CD4-positive, alpha-beta memory T cell (primary cell): Measurements from ENCODE around the gene SLC22A15. TPM values are rescaled to one million over a fixed set of nuclear protein-coding genes. Genes with fewer than 3 reads are reported as not detected.

Experiments
- CTCF ChIA-PET: fragments of 350-600 bp; sonication (Branson Sonifier 250); formaldehyde crosslinking; loops from one replicate; lab custom pipeline; 2021; ENCODE audit warnings: inconsistent platforms; ENCODE audit not compliant: partially characterized antibody; lab: Charles Lee
- POLR2A ChIA-PET: fragments of 350-600 bp; sonication (Branson Sonifier 250); formaldehyde crosslinking; loops from one replicate; lab custom pipeline; 2021; ENCODE audit not compliant: partially characterized antibody; lab: Charles Lee
- DNase-seq, 5 donors: peaks; one replicate each; pipeline versions ENCODE4 v3.0.0 to v3.0.0-alpha.2; 2020 to 2022; ENCODE audit warnings: mixed read lengths in 1 of 5
- H3K27ac ChIP-seq: one replicate; pipeline ENCODE4 v1.7.0; 2013; ENCODE audit warnings: low read depth, low read length
- H3K27me3 ChIP-seq: 2 replicates; pipeline ENCODE4 v1.7.0; 2013; ENCODE audit warnings: mild to moderate bottlenecking, low read length, moderate library complexity; ENCODE audit not compliant: insufficient read depth
- H3K36me3 ChIP-seq: 2 replicates; pipeline ENCODE4 v1.7.0; 2013; ENCODE audit warnings: mild to moderate bottlenecking, low read length, moderate library complexity; ENCODE audit not compliant: insufficient read depth
- H3K4me1 ChIP-seq: 2 replicates; pipeline ENCODE4 v1.7.0; 2013; ENCODE audit warnings: mild to moderate bottlenecking, low read length, moderate library complexity; ENCODE audit not compliant: insufficient read depth
- H3K4me3 ChIP-seq, 2 donors: one replicate each; pipeline ENCODE4 v1.7.0; 2013; ENCODE audit warnings: low read length in 2 of 2, mild to moderate bottlenecking in 1 of 2
- H3K9me3 ChIP-seq, 2 donors: one replicate each; pipeline ENCODE4 v1.7.0; 2013; ENCODE audit warnings: low read length in 2 of 2, control low read depth in 1 of 2; ENCODE audit not compliant: control insufficient read depth in 1 of 2
- H3K27ac Mint-ChIP-seq, 7 donors: one replicate each; pipeline ENCODE4 v1.8.0; 2020 to 2021; ENCODE audit warnings: mixed read lengths in 7 of 7, mild to moderate bottlenecking in 6 of 7, inconsistent platforms in 3 of 7, moderate library complexity in 3 of 7
- H3K27me3 Mint-ChIP-seq, 2 donors: one replicate each; pipeline ENCODE4 v1.8.0; 2020 to 2021; ENCODE audit warnings: mixed read lengths in 2 of 2
- H3K36me3 Mint-ChIP-seq, 2 donors: one replicate each; pipeline ENCODE4 v1.8.0; 2020 to 2021; ENCODE audit warnings: mixed read lengths in 2 of 2, inconsistent platforms in 1 of 2, mild to moderate bottlenecking in 1 of 2
- H3K4me1 Mint-ChIP-seq, 4 donors: one replicate each; pipeline ENCODE4 v1.8.0; 2020 to 2021; ENCODE audit warnings: mixed read lengths in 4 of 4, mild to moderate bottlenecking in 1 of 4
- H3K4me3 Mint-ChIP-seq, 8 donors: one replicate each; pipeline ENCODE4 v1.8.0; 2020 to 2021; ENCODE audit warnings: mixed read lengths in 8 of 8, mild to moderate bottlenecking in 7 of 8, moderate library complexity in 6 of 8, inconsistent platforms in 3 of 8
- H3K9me3 Mint-ChIP-seq, 8 donors: one replicate each; pipeline ENCODE4 v1.8.0; 2020 to 2021; ENCODE audit warnings: mixed read lengths in 8 of 8, mild to moderate bottlenecking in 5 of 8, inconsistent platforms in 3 of 8, moderate library complexity in 1 of 8
- intact Hi-C: fragments of 100-400 bp; cut with micrococcal nuclease; formaldehyde crosslinking; loops from one replicate; pipeline ENCODE4 v1.15.1; 2023
- polyA plus RNA-seq, 2 donors: library from polyadenylated mRNA; unstranded; fragments of 300-500 nt; fragmentation: Illumina TruSeq; gene quantifications; one replicate each; pipeline ENCODE4 v1.2.3, GENCODE V29; 2021
- total RNA-seq, 2 experiments: library from RNA; stranded (reverse); gene quantifications; one replicate each; pipeline ENCODE4 v1.2.3, GENCODE V29; 2021

The SLC22A15 gene
- total RNA-seq (1 to 10 TPM; 1.2 TPM), polyA plus RNA-seq (not detected)

- H3K27ac ChIP-seq, result no peak within 1 kb of the TSS
- peaks cover 0 to 2% (median 0%) of the 10 kb centered on the region in 8 donors for H3K9me3 Mint-ChIP-seq
- peaks cover 4% of the 10 kb centered on the region for H3K4me1 ChIP-seq
- H3K36me3 Mint-ChIP-seq, result peaks cover 0 to 4% of the 10 kb centered on the region in 2 donors
- peaks cover 0 to 18% (median 12%) of the 10 kb centered on the region in 4 donors for H3K4me1 Mint-ChIP-seq
- peak within 1 kb of the TSS; percentile 86 to 95 (median 89) for H3K4me3 Mint-ChIP-seq
- peak within 1 kb of the TSS; percentile 42 to 44 for H3K4me3 ChIP-seq
- no peaks in the 10 kb centered on the region for H3K36me3 ChIP-seq
- H3K27me3 ChIP-seq, result peaks cover 6% of the 10 kb centered on the region
- H3K9me3 ChIP-seq, result no peaks in the 10 kb centered on the region
- intact Hi-C loops, result loop anchor here (5.0 kb wide), 1 partner anchor 369 kb away; no protein-coding TSS in a partner anchor
- DNase-seq, result peak; percentile 14 to 45 (median 22)
- POLR2A ChIA-PET, result no interaction called here
- peak within 1 kb of the TSS; percentile 66 to 82 (median 73) for H3K27ac Mint-ChIP-seq
- peaks cover 9 to 16% of the 10 kb centered on the region in 2 donors for H3K27me3 Mint-ChIP-seq
- CTCF ChIA-PET, result no interaction called here
Observed at GRCh38 chr1:115976062-115976920, at the start of gene SLC22A15. SLC22A15 (plus strand) TSS chr1:115976513; CDS start chr1:115976628, 115 bp downstream.

- peaks cover 2 to 5% of the 10 kb centered on the region in 2 donors for H3K27me3 Mint-ChIP-seq
- H3K9me3 Mint-ChIP-seq, result no peaks in the 10 kb centered on the region
- no peaks in the 10 kb centered on the region for H3K36me3 ChIP-seq
- no peaks in the 10 kb centered on the region for H3K27me3 ChIP-seq
- POLR2A ChIA-PET, result no interaction called here
- no peaks in the 10 kb centered on the region for H3K9me3 ChIP-seq
- no peak overlapping the region for H3K27ac Mint-ChIP-seq
- no peaks in the 10 kb centered on the region for H3K4me1 ChIP-seq
- H3K4me3 Mint-ChIP-seq, result no peak overlapping the region
- H3K4me3 ChIP-seq, result no peak overlapping the region
- CTCF ChIA-PET, result no interaction called here
- H3K27ac ChIP-seq, result no peak overlapping the region
- peaks cover 0 to 5% (median 3%) of the 10 kb centered on the region in 4 donors for H3K4me1 Mint-ChIP-seq
- intact Hi-C loops, result no loop called here
- no peaks in the 10 kb centered on the region for H3K36me3 Mint-ChIP-seq
- no peak for DNase-seq
Observed at GRCh38 chr1:115927971-115928370, 48.3 kb upstream of the SLC22A15 start.

GRCh38 chr1:115929881-115930280 is 46.4 kb upstream of the SLC22A15 start:
- Mint-ChIP-seq H3K27me3 (peaks cover 4 to 5% of the 10 kb centered on the region in 2 donors), H3K27ac (no peak overlapping the region), H3K4me3 (no peak overlapping the region), H3K36me3 (no peaks in the 10 kb centered on the region), H3K4me1 (no peaks in the 10 kb centered on the region), H3K9me3 (peaks cover 0 to 3% (median 0%) of the 10 kb centered on the region in 8 donors)
- intact Hi-C loops, result no loop called here
- Histone ChIP-seq H3K36me3 (no peaks in the 10 kb centered on the region), H3K9me3 (no peaks in the 10 kb centered on the region), H3K4me1 (no peaks in the 10 kb centered on the region), H3K27ac (no peak overlapping the region), H3K4me3 (no peak overlapping the region), H3K27me3 (no peaks in the 10 kb centered on the region)
- CTCF ChIA-PET, result no interaction called here
- no peak for DNase-seq
- POLR2A ChIA-PET, result no interaction called here

- peaks cover 0 to 4% (median 1%) of the 10 kb centered on the region in 8 donors for H3K9me3 Mint-ChIP-seq
- H3K27me3 Mint-ChIP-seq, result peaks cover 8 to 10% of the 10 kb centered on the region in 2 donors
- CTCF ChIA-PET, result no interaction called here
- Histone ChIP-seq H3K4me1 (no peaks in the 10 kb centered on the region), H3K27me3 (no peaks in the 10 kb centered on the region), H3K27ac (no peak overlapping the region), H3K9me3 (no peaks in the 10 kb centered on the region), H3K4me3 (no peak overlapping the region), H3K36me3 (no peaks in the 10 kb centered on the region)
- POLR2A ChIA-PET, result no interaction called here
- H3K4me3 Mint-ChIP-seq, result no peak overlapping the region
- intact Hi-C loops, result no loop called here
- H3K4me1 Mint-ChIP-seq, result no peaks in the 10 kb centered on the region
- H3K36me3 Mint-ChIP-seq, result no peaks in the 10 kb centered on the region
- no peak overlapping the region for H3K27ac Mint-ChIP-seq
- DNase-seq, result no peak
Observed at GRCh38 chr1:115933625-115934024, 42.7 kb upstream of the SLC22A15 start.

GRCh38 chr1:115939455-115939854 is 36.9 kb upstream of the SLC22A15 start:
- Mint-ChIP-seq H3K4me3 (no peak overlapping the region), H3K9me3 (peaks cover 0 to 8% (median 1%) of the 10 kb centered on the region in 8 donors), H3K27ac (no peak overlapping the region), H3K4me1 (no peaks in the 10 kb centered on the region), H3K36me3 (no peaks in the 10 kb centered on the region), H3K27me3 (peaks cover 9 to 12% of the 10 kb centered on the region in 2 donors)
- POLR2A ChIA-PET, result no interaction called here
- DNase-seq, result no peak
- intact Hi-C loops, result no loop called here
- no peaks in the 10 kb centered on the region for H3K4me1 ChIP-seq
- H3K27me3 ChIP-seq, result no peaks in the 10 kb centered on the region
- H3K36me3 ChIP-seq, result no peaks in the 10 kb centered on the region
- no peaks in the 10 kb centered on the region for H3K9me3 ChIP-seq
- CTCF ChIA-PET, result no interaction called here
- no peak overlapping the region for H3K4me3 ChIP-seq
- no peak overlapping the region for H3K27ac ChIP-seq

GRCh38 chr1:115946116-115946515 is 30.2 kb upstream of the SLC22A15 start:
- H3K9me3 ChIP-seq, result no peaks in the 10 kb centered on the region
- no peak overlapping the region for H3K4me3 ChIP-seq
- Mint-ChIP-seq H3K27ac (no peak overlapping the region), H3K36me3 (no peaks in the 10 kb centered on the region), H3K27me3 (peaks cover 7 to 14% of the 10 kb centered on the region in 2 donors), H3K9me3 (no peaks in the 10 kb centered on the region), H3K4me1 (no peaks in the 10 kb centered on the region), H3K4me3 (no peak overlapping the region)
- CTCF ChIA-PET, result no interaction called here
- no peaks in the 10 kb centered on the region for H3K27me3 ChIP-seq
- no peak for DNase-seq
- H3K4me1 ChIP-seq, result no peaks in the 10 kb centered on the region
- H3K36me3 ChIP-seq, result no peaks in the 10 kb centered on the region
- POLR2A ChIA-PET, result no interaction called here
- intact Hi-C loops, result no loop called here
- H3K27ac ChIP-seq, result no peak overlapping the region

- Mint-ChIP-seq H3K27ac (no peak overlapping the region), H3K4me3 (no peak overlapping the region), H3K27me3 (peaks cover 7 to 14% of the 10 kb centered on the region in 2 donors), H3K36me3 (no peaks in the 10 kb centered on the region), H3K4me1 (no peaks in the 10 kb centered on the region), H3K9me3 (peaks cover 0 to 2% (median 0%) of the 10 kb centered on the region in 8 donors)
- no peak overlapping the region for H3K4me3 ChIP-seq
- no peaks in the 10 kb centered on the region for H3K27me3 ChIP-seq
- ChIA-PET POLR2A (no interaction called here), CTCF (no interaction called here)
- no peaks in the 10 kb centered on the region for H3K9me3 ChIP-seq
- intact Hi-C loops, result no loop called here
- no peaks in the 10 kb centered on the region for H3K36me3 ChIP-seq
- DNase-seq, result no peak
- H3K4me1 ChIP-seq, result no peaks in the 10 kb centered on the region
- no peak overlapping the region for H3K27ac ChIP-seq
Observed at GRCh38 chr1:115949156-115949555, 27.2 kb upstream of the SLC22A15 start.
